DND-41 (cell line): ENCODE measurements around the gene HTD2.

Experiments used
- ATAC-seq: fragments of 200-7000 bp; cut with Tn5 transposase; 3 replicates; pipeline ENCODE4 v1.9.1; 2021; ENCODE audit warnings: low read depth; ENCODE audit not compliant: insufficient read depth
- DNase-seq: peaks from one replicate; pipeline ENCODE4 v3.0.0-alpha.2; 2020
- H2AFZ ChIP-seq: 2 replicates; pipeline ENCODE4 v1.6.0; 2012; ENCODE audit warnings: low read depth, low read length
- H3K27ac ChIP-seq: 2 replicates; pipeline ENCODE4 v1.5.1; 2012; ENCODE audit warnings: low read length, inconsistent platforms
- H3K27me3 ChIP-seq: fragments of 200-600 bp; sonication (generic); 2 replicates; pipeline ENCODE4 v1.6.0; 2012; ENCODE audit warnings: low read length, mild to moderate bottlenecking, inconsistent platforms; ENCODE audit not compliant: insufficient read depth, poor library complexity
- H3K36me3 ChIP-seq: 2 replicates; pipeline ENCODE4 v1.5.1; 2012; ENCODE audit warnings: low read length, inconsistent platforms; ENCODE audit not compliant: insufficient read depth
- H3K4me1 ChIP-seq: 2 replicates; pipeline ENCODE4 v1.5.1; 2012; ENCODE audit warnings: mild to moderate bottlenecking, low read length; ENCODE audit not compliant: insufficient read depth
- H3K4me2 ChIP-seq: 2 replicates; pipeline ENCODE4 v1.6.0; 2012; ENCODE audit warnings: mild to moderate bottlenecking, moderate library complexity, low read length, inconsistent platforms; ENCODE audit not compliant: insufficient read depth
- H3K4me3 ChIP-seq, 2 experiments: fragments of 200-600 bp in 1 of 2; shearing (Covaris generic) in 1 of 2; 2 replicates each; pipeline ENCODE4 v1.5.1; 2012 to 2016; ENCODE audit warnings: inconsistent platforms in 2 of 2, low read length in 2 of 2, mild to moderate bottlenecking in 2 of 2, low read depth in 1 of 2, moderate library complexity in 1 of 2
- H3K79me2 ChIP-seq: 2 replicates; pipeline ENCODE4 v1.6.0; 2012; ENCODE audit warnings: low read length, inconsistent platforms; ENCODE audit not compliant: insufficient read depth
- H3K9ac ChIP-seq: 2 replicates; pipeline ENCODE4 v1.6.0; 2012; ENCODE audit warnings: low read depth, mild to moderate bottlenecking, inconsistent platforms, low read length, moderate library complexity
- H3K9me3 ChIP-seq: 2 replicates; pipeline ENCODE4 v1.5.1; 2012; ENCODE audit warnings: low read length, moderate library complexity, mild to moderate bottlenecking, inconsistent platforms; ENCODE audit not compliant: insufficient read depth, severe bottlenecking
- H4K20me1 ChIP-seq: 2 replicates; pipeline ENCODE4 v1.6.0; 2012; ENCODE audit warnings: low read length; ENCODE audit not compliant: insufficient read depth
- CTCF ChIP-seq: IDR thresholded peaks from 2 replicates; pipeline ENCODE4 v1.5.1; 2012; ENCODE audit warnings: borderline replicate concordance, low read length, moderate library complexity, mild to moderate bottlenecking; ENCODE audit not compliant: poor library complexity, severe bottlenecking; ENCODE audit errors: extremely low read depth
- EZH2 ChIP-seq: IDR thresholded peaks from 3 replicates; pipeline ENCODE4 v1.6.1; 2012; ENCODE audit warnings: borderline replicate concordance, low read depth, mild to moderate bottlenecking, moderate library complexity, low read length, inconsistent platforms; ENCODE audit not compliant: severe bottlenecking

Gene HTD2

GRCh38 chr3:58296269-58296668 is 10.1 kb upstream of the HTD2 start:
- no peak overlapping the region for H3K4me3 ChIP-seq
- no peak overlapping the region for H3K9ac ChIP-seq
- no peak overlapping the region for H3K27ac ChIP-seq
- no peaks in the 10 kb centered on the region for H3K9me3 ChIP-seq
- TF ChIP-seq EZH2 (no peak), CTCF (no peak)
- H3K4me2 ChIP-seq, result no peak overlapping the region
- H4K20me1 ChIP-seq, result no peaks in the 10 kb centered on the region
- H3K4me1 ChIP-seq, result no peaks in the 10 kb centered on the region
- peaks cover 16% of the 10 kb centered on the region for H3K27me3 ChIP-seq
- no peak overlapping the region for H2AFZ ChIP-seq
- H3K36me3 ChIP-seq, result no peaks in the 10 kb centered on the region
- no peak for ATAC-seq
- no peaks in the 10 kb centered on the region for H3K79me2 ChIP-seq
- no peak for DNase-seq

GRCh38 chr3:58296843-58297242 is 9.5 kb upstream of the HTD2 start:
- Histone ChIP-seq H3K4me1 (no peaks in the 10 kb centered on the region), H3K4me2 (no peak overlapping the region), H3K4me3 (no peak overlapping the region), H3K36me3 (no peaks in the 10 kb centered on the region), H4K20me1 (no peaks in the 10 kb centered on the region), H3K27me3 (peaks cover 16% of the 10 kb centered on the region), H3K27ac (no peak overlapping the region), H3K79me2 (no peaks in the 10 kb centered on the region), H2AFZ (no peak overlapping the region), H3K9ac (no peak overlapping the region), H3K9me3 (no peaks in the 10 kb centered on the region)
- DNase-seq, result no peak
- ATAC-seq, result no peak
- TF ChIP-seq EZH2 (no peak), CTCF (no peak)

GRCh38 chr3:58298190-58298589 is 8.1 kb upstream of the HTD2 start:
- Histone ChIP-seq H3K9me3 (no peaks in the 10 kb centered on the region), H3K4me1 (no peaks in the 10 kb centered on the region), H3K36me3 (no peaks in the 10 kb centered on the region), H3K27ac (no peak overlapping the region), H4K20me1 (no peaks in the 10 kb centered on the region), H3K9ac (no peak overlapping the region), H3K27me3 (peaks cover 16% of the 10 kb centered on the region), H3K79me2 (no peaks in the 10 kb centered on the region), H3K4me2 (no peak overlapping the region), H3K4me3 (no peak overlapping the region), H2AFZ (no peak overlapping the region)
- DNase-seq (no peak), ATAC-seq (no peak)
- TF ChIP-seq EZH2, result no peak
- TF ChIP-seq CTCF, result no peak

GRCh38 chr3:58299075-58299474 is 7.2 kb upstream of the HTD2 start:
- Histone ChIP-seq H3K4me2 (no peak overlapping the region), H3K4me3 (no peak overlapping the region), H4K20me1 (no peaks in the 10 kb centered on the region), H3K9ac (no peak overlapping the region), H3K36me3 (no peaks in the 10 kb centered on the region), H3K4me1 (no peaks in the 10 kb centered on the region), H2AFZ (no peak overlapping the region), H3K27ac (no peak overlapping the region), H3K79me2 (no peaks in the 10 kb centered on the region), H3K27me3 (peaks cover 16% of the 10 kb centered on the region), H3K9me3 (no peaks in the 10 kb centered on the region)
- no peak for ATAC-seq
- DNase-seq, result no peak
- no peak for TF ChIP-seq CTCF
- TF ChIP-seq EZH2, result no peak
